GM12801 (cell line): ENCODE data around the gene LCN1.

Experiments used
- CTCF ChIP-seq: IDR thresholded peaks from one replicate; pipeline ENCODE4 v1.5.1; 2011; ENCODE audit warnings: control low read depth; ENCODE audit not compliant: insufficient read length; ENCODE audit errors: extremely low read depth

The LCN1 gene

DNA sequence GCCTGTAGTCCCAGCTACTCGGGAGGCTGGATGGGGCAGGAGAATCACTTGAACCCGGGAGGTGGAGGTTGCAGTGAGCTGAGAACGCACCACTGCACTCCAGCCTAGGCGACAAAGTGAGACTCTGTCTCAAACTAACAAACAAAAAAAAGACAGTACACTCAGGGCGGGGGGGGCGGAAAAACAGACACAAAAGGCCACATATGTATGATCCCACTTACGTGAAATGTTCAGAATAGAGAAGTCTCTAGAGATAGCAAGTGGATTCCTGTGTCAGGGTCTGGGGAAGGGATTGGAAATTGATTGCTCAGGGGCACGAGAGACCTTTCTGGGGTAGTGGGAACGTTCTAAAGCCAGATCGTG lies 9.0 kb upstream of the LCN1 start:
- no peak for TF ChIP-seq CTCF

DNA sequence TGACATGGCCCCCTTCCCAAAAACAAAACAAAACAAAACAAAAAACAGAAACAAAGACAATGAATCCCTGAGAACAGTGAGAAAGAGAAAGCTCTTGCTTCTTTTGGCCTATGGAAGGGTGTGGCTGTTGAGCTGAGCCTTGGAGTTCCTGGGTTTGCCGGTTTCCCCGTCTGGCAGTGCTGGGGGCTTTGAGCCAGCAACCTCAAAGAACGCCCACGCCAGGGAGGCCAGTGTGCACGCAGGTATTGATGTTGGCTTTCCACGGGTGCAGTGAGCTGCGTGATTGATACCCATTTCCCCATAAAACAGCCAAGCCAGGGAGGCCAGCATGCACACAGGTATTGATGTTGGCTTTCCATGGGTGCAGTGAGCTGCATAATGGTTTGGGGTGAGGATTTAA lies 8.3 kb upstream of the LCN1 start:
- no peak for TF ChIP-seq CTCF

DNA sequence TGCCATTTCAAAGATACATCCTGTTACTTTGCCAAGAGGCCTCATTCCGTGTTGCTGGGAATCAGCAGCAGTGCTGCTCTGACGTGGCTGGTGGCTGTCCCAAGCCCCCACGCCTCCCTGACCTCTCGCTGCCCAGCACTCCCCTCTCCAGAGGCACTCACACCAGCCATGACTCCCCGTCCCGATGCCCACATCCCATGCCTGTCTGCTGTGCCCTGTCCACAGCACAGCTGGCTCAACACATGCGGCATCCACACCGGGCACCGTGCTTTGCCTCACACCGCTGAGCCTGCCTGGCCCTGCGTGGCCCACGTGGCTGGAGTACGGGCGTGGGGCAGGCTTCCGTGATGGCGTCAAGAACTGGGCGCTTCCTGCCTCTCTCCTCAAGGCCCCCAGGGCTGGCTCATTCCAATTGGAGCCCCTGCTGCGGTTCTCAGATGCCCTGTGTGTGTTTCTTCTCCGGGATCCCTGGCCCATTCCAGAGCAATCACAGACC lies 7.8 kb upstream of the LCN1 start:
- no peak for TF ChIP-seq CTCF

DNA sequence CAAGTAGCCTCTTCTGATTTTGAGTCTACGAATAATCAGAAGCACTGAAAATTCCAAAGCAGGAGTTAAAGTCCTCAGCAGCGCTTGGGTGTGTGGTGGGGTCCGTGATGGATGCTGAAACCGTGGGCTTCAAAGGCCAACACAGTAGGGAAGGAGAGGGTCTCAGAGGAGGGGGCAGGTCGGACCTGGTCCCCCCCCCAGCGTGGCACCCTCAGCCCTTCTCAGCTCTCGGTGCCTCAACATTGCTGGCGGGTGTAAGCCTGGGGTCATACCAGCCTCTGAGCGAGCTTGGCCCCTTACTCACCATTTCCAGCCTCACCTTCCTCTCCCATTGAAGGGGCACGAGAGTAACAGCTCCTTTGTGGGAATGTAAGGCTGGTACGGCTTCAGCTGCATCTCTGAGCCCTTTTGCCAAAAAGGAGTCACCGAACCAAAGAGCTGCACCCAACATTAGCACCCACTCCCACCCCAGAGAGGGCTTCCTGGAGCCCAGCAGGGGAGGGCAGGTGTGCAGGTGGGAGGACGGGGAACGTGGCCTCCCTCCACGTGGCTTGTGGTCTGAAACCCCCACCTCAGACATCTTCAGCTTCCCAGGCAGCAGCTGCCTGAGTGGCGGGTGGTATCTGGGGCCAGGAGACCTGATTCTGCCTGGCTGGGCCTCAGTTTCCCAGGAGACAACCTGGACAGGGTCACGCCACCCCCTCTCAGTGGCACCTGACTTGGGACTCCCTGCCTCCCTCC lies 6.7 kb upstream of the LCN1 start:
- TF ChIP-seq CTCF, result no peak

DNA sequence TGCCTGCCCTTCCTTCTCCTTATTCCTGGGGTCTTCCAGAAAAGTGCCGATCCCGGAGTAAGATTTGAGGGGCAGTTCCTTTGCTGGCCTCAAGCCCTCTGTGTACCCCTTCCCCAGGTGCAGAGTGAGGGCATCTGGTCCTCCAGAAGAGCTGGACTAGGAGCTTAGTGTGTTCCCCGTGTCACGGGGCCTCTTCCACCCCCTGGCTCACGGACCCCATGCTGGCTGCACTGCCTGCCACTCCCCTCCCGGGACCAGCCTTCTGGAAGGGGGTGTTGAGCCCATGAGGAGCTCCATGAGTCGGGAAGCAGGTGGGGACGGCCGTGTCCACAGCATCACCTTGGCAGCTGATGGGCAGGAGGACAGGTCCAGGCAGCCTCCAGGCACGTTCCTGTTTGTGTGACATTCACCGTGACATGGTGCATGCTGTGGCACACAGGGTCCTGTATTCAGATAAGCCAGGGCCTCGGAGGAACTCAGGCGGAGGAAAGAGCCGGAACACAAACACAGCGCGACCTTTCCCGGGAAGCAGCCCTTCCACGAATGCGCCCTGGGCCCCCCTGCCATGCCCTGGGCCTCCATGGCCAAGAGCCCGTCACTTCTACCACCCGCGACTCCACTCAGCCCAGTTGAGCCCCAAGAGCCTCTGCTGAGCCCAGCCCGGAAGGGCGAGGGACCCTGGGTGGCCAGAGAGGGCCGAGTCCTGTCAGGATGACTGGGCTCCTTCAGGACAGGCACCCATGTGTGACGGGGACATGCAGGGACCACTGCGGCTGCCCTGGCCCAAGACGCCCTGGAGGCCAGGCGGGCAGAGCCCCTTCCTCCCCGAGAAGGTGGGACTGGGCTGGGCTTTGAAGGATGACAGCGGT lies 5.9 kb upstream of the LCN1 start:
- no peak for TF ChIP-seq CTCF

DNA sequence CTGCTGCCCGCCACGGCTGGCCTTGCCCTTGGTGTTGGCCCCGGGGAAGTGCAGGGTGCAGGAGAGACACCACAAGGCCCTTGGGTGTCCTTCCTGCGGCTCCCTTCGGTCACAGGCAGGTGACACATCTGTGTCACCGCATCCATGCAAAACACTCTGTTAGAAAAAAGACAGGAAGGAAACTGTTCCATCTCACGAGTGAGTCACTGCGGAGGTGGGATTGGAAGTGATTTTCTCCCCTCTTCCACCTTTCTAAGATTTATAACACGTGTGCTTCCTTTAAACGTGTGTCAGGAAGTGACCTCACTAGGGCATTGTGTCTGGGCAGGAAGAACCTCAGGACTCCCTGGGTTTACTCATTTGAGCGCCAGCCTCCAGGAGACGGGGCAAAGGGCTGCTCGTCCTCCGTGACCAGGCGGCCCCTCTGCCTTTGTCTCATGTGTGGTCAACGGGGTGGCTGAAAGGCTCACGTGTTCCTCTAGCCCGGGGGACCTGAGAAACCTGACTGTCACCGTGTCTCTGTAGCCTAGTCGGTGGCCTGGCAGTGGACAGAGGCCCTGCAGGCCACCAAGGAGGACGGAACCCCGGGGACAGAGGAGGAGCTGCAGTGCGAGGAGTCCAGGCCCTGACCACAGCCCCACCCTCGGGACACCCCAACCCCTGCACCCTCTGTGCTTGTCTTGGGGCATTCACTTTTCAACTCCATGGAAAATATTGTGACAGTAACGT lies 4.9 kb upstream of the LCN1 start:
- TF ChIP-seq CTCF, result no peak

DNA sequence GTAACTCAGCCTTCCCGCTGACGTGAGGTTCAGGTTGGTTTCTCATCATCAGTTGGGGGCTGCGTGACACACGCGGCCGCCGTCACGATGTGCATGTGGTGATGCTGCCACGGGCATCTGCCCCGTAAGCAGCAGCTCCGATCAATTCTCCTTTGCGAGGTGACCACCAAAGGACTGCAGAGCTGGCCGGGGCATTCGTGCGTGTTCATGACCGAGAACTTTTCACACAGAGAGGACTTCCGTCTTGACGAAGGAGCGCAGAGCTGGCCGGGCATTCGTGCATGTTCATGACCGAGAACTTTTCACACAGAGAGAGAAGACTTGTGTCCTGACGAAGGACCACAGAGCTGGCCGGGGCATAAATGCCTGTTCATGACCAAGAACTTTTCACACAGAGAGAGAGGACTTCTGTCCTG lies 3.8 kb upstream of the LCN1 start:
- no peak for TF ChIP-seq CTCF
